ENCODE measurements around the gene LSM4. TPM values are rescaled to one million over a fixed set of nuclear protein-coding genes. Genes with fewer than 3 reads are reported as not detected.

LSM4 gene
- total and polyA plus RNA-seq, 2 of the 4 experiments (the other 2 are of a cell fraction): 44.8 to 118 TPM

- in situ Hi-C loops (cut with MboI; ENCODE audit: low sequenced_read_pairs): no loop called here
Measured at GRCh38 chr19:18287836-18288772, 34.8 kb downstream of the LSM4 start.

More at GRCh38 chr19:18287836-18288772, 34.8 kb downstream of the LSM4 start:
- POLR2A ChIA-PET (ENCODE audit: unreplicated experiment): interaction anchor here (0.6 kb wide), 1 partner anchor 86 kb away, joined by 9 read pairs; no protein-coding TSS in a partner anchor
- Histone ChIP-seq H4K5ac (ENCODE audit: low read depth, low read length) (no peak overlapping the region), H3K9me1 (ENCODE audit: insufficient read depth, low read length) (no peaks in the 10 kb centered on the region; the same call in 1 of the 2 replicates), H3K56ac (ENCODE audit: extremely low read depth, insufficient read depth, low read length) (no peak overlapping the region), H2BK15ac (ENCODE audit: low read depth, low read length) (no peak overlapping the region; the same call in 2 of the 3 replicates), H3K9ac (ENCODE audit: low read depth, low read length) (no peak overlapping the region), H2AK5ac (ENCODE audit: low read depth, low read length) (no peak overlapping the region), H3K36me3 (ENCODE audit: control insufficient read depth, insufficient read depth, low read length) (no peaks in the 10 kb centered on the region), H4K8ac (ENCODE audit: low read depth in 2 of 2, low read length in 2 of 2) (peak overlapping the region in 1 of 2 experiments; percentile 55; a peak in 2 of 4 replicates), H2BK5ac (ENCODE audit: low read depth, low read length, poor library complexity, severe bottlenecking) (no peak overlapping the region), H3K4me2 (ENCODE audit: low read depth, low read length) (no peak overlapping the region), H3K4me1 (ENCODE audit: control insufficient read depth, insufficient read depth, low read length) (peaks cover 18% of the 10 kb centered on the region), H2BK20ac (ENCODE audit: low read depth, low read length) (no peak overlapping the region), H3K14ac (replicated peaks; ENCODE audit: low read depth, low read length) (no peak overlapping the region; the same call in 1 of the 2 replicates), H3K9me3 (ENCODE audit: control insufficient read depth, insufficient read depth, low read length) (no peaks in the 10 kb centered on the region), H3K4me3 (ENCODE audit: insufficient read depth, low read depth, low read length) (no peak overlapping the region), H3K18ac (ENCODE audit: low read depth, low read length) (no peak overlapping the region), H3K27me3 (ENCODE audit: control insufficient read depth, insufficient read depth, low read length) (no peaks in the 10 kb centered on the region), H3K4ac (ENCODE audit: low read depth, low read length) (peak overlapping the region; percentile 22; the same call in 1 of the 2 replicates), H2AK9ac (replicated peaks; ENCODE audit: low read depth, low read length, poor library complexity) (peak overlapping the region; percentile 85), H3K23ac (ENCODE audit: low read depth, low read length) (no peak overlapping the region), H4K20me1 (ENCODE audit: insufficient read depth, low read length) (no peaks in the 10 kb centered on the region), H3K27ac (ENCODE audit: insufficient read depth, low read length) (no peak overlapping the region), H2AFZ (replicated peaks; ENCODE audit: low read length, poor library complexity) (peak overlapping the region; percentile 83), H3K79me1 (ENCODE audit: low read depth in 1 of 2, low read length in 2 of 2) (peaks cover 0 to 12% of the 10 kb centered on the region in 2 experiments; a peak in 2 of 4 replicates), H2BK120ac (ENCODE audit: low read depth, low read length) (peak overlapping the region; percentile 36; the same call in 1 of the 2 replicates), H4K91ac (ENCODE audit: insufficient read depth, low read depth, low read length) (0 out of 2 replicates have a peak overlapping the region, but pooled peaks have one; percentile 49)
- intact Hi-C loops (cut with micrococcal nuclease) (no loop called here), dilution Hi-C loops (cut with HindIII; ENCODE audit: low sequenced_read_pairs, unreplicated experiment) (no loop called here)
- 27% methylated on average over 15 of the region's 26 CpGs; no CpG with 5 or more reads in 1 of the 2 experiments for WGBS, 2 experiments (ENCODE audit: extremely low coverage in 2 of 2, insufficient read length in 1 of 2)
- BruUV-seq (replicated peaks): no TSS peak
- ATAC-seq (ENCODE audit: low read depth): no peak
- TF ChIP-seq RCOR1 (IDR thresholded peaks at IDR 0.05; ENCODE audit: insufficient replicate concordance, low read length): no peak
- TF ChIP-seq ELK1 (IDR thresholded peaks at IDR 0.05; ENCODE audit: borderline replicate concordance, low read depth, low read length): no peak
- TF ChIP-seq FOS (IDR thresholded peaks at IDR 0.05; ENCODE audit: low read depth, low read length): no peak
- no peak for TF ChIP-seq POLR2A (IDR thresholded peaks at IDR 0.05; ENCODE audit: low read depth, low read length)
- TF ChIP-seq RAD21 (IDR thresholded peaks at IDR 0.05; ENCODE audit: low read length): no peak
- TF ChIP-seq MXI1 (IDR thresholded peaks at IDR 0.05; ENCODE audit: borderline replicate concordance, low read depth, low read length): no peak
- TF ChIP-seq SMC3 (IDR thresholded peaks at IDR 0.05; ENCODE audit: low read depth, low read length): no peak
- no peak for TF ChIP-seq CHD1 (IDR thresholded peaks at IDR 0.05; ENCODE audit: low read depth, low read length)
- TF ChIP-seq MAZ (IDR thresholded peaks at IDR 0.05; ENCODE audit: borderline replicate concordance, low read depth, low read length): no peak
- no peak for DNase-seq
- CTCF ChIA-PET: no interaction called here

All from IMR-90 (cell line).